RKO (cell line): Measurements from ENCODE around the gene MRPL23.

Experiments
- DNase-seq: peaks from one replicate; pipeline ENCODE4 v3.0.0-alpha.2; 2016; ENCODE audit warnings: low spot score

Gene MRPL23

DNA sequence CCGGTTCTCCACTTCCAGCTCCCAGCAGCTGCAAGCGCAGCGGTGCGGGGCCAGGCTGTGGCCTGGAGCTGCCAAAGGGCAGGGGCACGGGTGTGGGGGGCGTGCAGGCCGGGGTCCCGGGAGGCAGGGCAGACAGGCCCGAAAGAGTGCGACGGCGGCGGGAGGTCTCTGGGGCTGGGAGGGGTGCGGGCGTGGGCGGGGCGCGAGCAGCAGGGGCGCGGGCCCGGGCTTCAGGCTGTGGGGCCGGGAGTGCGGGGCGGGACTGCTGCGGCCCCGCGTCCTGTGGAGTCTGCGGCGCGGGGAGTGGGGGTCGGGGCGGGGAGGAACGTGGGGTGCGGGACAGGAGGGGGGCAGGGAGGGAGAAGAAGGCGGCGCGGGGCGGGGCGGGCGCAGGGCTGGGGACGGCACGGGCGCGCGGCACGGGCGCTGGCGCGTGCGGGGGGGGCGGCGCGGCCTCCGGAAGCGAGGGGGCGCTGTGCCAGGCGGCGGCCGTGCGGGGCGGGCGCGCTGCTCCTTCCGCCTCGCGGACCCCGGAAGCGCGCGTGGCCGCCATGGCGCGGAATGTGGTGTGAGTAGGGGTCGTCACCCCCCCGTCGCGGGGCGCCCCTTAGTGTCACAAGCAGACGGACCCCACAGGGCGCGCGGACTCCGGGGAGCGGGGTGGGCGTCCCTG, at the start of gene MRPL23:
Gene MRPL23 (plus strand): TSS at position 521 of the 673 bp plus-strand sequence. CDS start 31 bp downstream, at position 552.
- DNase-seq: no peak

DNA sequence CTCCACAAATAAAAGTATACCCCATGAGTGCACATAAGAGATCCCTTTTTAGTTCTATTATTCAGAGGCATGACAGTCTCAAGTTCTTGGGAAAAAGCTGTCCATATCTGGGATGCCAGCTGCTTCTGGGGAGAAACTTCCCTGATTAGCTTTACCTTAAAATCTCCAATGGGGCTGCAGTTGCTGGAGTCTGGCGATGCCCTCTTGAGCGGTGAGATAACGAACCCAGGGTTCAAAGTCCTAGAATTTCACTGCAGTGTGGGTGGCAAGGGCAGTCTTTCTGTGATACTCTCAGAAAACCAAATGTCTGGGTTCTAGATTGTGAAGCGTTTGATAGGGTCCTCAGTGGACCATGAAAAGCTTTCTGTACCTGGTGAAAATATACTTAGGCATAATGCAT, 48.0 kb upstream of the MRPL23 start:
- no peak for DNase-seq

DNA sequence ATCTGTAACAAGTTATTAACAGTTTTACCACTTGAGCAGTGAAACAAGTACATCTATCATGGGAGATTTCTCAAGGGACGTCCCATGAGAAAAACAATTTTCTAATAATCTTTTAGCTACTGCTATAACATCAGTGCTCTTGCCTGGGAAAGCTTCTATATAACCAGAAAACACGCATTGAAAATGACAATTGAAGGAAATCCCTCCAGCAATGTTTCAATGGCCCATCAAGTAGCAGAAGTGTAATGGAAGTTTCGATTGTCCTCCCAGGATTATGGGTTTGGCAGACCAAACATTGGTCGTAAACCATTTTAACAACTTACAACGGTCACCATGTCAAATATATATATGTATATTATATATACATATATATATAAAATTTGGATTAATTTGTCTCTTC, 47.4 kb upstream of the MRPL23 start:
- no peak for DNase-seq

DNA sequence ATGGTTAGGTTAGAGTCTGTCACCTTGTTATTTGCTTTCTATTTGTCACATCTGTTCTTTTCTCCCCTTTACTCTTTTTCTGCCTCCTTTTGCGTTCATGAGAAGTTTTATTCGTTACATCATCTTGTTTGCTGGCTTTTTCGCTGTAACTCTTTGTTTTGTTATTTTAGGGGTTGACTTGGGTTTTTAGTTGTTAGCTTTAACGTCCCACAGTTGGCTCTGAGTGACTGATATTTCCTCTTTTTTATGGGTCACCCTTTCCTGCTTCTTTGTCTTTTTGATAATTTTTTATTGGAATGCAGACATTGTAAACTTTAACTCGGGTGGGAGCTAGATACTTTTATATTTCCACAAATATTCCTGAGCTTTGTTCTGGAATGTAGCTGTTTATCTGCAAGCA, 41.0 kb upstream of the MRPL23 start:
- DNase-seq: no peak

DNA sequence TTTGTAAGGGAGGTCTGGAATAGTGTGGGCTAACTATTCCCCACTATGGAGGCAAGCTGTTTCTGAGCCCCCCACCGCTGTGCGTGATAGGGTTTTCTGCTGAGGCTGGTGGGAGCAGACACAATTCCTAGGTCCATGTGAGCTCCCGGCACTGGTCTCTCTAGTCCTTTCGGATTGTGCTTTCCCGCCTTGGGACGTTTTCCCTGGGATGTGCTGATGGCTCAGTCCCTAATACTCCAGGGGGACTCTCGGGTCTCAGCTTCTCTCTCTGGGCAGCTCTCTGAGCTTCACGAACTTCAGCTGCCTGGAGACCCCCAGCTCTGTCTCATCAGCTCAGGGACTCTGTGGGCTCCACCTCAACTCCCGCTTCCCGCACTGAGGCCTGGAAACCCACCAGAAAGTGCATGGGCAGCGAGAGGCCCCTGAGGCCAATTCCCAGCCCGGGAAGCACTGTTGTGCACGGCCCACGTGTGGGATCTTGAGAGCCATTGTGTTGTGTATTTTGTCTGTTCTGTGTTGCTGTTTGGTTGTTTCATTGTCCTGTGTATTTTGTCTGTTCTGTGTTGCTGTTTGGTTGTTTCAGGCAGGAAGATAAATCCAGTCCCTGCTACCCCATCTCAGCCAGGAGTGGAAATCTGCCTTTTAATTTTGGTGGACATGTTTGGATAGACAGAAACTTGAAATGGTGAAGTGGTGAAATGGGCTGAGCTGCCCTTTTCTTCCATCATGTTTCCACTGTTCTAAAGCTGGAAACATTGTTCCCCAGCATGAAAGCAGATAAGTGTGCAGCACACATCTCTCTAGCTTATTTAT, 40.3 kb upstream of the MRPL23 start:
- DNase-seq: no peak

DNA sequence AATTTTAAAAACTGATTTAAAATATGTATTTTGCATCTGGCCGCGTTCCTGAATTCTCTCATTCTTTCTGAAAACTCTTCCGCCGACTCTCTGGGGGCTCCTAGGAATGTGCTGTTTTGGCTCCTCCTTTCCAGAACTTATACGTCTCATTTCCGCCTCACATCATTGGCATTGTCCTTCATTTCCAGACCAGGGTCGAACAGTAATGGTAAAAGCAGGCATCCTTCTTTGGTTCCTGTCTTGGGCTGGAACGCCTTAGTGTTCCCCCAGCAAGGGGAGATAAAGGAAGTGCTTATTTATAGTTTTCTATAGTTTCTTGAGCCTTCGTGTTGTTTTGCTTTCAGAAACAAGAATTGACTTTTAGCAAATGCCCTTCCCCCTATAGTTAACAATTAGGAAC, 38.5 kb upstream of the MRPL23 start:
- DNase-seq: no peak

DNA sequence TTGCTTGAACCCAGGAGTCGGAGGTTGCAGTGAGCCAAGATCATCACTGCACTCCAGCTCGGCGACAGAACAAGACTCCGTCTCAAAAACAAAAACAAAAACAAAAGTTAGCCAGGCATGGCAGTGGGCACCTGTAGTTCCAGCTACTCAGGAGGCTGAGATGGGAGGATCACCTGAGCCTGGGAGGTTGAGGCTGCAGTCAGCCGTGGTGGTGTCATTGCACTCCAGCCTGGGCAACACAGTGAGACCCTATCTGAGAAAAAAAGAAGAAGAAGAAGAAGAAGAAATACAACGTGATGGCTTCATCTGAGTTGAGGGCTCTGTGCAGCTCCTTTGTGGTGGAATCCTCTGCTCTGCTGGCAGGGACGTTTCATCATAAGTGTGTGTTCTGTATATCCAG, 37.6 kb upstream of the MRPL23 start:
- DNase-seq: no peak

DNA sequence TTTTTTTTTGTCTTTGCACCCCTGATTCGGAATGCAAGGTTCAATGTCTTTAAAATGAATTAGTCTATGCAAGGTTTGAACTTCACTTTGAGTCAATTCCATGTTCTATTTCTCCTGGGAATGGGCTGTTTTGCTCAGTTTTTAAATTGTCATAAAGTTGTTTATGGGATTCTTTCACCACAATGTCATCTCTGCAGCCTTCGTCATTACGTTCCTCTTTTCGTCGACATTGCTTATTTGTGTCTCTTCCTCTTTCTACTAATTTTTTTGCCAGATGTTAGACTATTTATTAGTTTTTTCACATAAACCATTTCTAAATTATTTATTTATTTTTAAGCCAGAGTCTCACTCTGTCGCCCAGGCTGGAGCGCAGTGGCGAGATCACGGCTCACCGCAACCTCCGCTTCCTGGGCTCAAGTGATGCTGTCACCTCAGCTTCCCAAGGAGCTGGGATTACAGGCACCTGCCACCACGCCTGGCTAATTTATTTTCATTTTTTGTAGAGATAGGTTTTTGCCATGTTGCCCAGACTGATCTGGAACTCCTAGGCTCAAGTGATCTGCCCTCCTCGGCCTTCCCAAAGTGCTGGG, 34.7 kb upstream of the MRPL23 start:
- DNase-seq: no peak

DNA sequence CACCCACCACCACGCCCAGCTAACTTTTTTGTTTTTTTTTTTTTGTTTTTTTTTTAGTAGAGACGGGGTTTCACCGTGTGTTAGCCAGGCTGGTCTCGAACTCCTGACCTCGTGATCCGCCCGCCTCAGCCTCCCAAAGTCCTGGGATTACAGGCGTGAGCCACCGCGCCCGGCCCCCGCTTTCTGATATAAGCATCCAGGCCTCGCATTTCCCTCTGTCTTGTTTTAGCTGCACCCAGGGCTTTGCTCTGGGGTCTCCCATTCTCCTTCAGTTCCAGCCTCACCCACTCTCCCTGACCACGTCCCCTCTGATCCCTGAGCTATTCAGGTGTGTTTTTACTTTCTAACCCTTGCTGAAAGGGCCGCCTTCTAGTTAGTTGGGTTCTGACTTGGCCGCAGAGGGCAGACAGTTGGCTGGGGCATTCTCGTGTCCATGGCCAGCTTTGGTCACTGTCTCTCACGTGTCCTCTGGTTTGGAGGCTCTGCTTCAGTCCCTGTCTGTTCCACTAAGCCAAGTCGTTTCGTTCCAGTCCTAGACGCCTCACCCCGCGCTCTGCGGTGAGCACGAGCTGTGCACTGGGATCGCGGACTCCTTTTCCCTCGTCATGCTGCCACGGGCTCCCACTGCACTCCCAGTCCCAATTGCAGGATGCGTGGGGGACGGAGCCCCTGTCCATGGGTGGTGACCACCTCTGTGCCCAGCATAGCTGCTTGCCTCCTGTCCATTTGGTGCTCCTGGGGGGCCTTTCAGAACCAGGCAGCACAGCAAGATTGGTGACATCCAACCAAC, 33.7 kb upstream of the MRPL23 start:
- DNase-seq: no peak

DNA sequence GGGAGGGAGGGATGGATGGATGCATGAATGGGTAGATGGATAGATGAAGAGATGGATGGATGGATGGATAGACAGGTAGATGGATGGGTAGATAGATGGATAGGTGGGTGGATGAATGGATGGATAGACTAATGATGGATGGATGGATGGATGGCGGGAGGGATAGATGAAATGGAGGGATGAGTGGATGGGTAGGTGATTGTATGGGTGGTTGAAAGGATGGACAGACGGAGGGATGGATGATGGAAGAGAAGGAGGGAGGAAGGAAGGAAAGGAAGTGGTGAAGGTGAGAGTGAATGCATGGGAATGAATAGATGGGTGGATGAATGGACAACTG, 31.4 kb upstream of the MRPL23 start:
- no peak for DNase-seq

DNA sequence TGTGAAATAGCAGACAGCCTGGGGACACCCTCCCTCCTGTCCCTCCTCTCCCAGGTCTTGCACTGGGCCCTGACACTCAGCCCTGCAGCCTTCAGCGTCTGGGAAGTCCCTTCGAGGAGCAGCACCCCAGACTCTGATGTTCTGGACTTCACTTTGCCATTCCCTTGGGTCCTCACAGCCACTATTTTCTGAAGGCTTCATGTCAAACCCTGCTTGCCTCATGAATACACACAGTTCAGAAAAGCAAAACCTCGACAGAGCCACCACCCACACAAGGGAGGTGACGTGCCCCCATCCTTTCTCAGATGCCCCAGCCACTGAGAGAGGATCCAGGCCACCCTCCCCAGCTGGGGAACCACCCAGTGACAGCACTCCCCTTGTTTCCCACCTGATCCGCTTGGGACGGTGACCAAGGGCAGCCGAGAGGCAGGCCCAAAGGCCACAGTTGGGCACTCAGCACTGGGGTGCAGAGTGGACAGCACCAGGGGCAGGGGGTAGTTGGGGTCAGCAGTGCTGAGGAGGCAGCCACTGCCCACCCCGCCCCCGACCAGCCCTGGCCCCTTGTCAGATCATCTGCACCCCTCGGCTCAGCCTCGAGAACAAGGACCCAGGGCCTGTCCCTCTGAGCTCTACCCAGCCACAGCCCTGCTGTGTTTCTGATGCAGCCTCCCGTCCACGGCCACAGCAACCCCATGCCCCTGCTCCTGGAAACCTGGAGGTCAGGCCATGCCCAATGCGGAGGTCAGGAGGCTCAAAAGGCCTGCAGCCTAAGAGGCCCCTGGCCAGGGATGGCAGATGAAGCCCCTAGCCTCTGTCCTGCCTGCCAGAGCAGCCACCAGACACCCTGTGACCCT, 30.8 kb upstream of the MRPL23 start:
- DNase-seq: no peak

DNA sequence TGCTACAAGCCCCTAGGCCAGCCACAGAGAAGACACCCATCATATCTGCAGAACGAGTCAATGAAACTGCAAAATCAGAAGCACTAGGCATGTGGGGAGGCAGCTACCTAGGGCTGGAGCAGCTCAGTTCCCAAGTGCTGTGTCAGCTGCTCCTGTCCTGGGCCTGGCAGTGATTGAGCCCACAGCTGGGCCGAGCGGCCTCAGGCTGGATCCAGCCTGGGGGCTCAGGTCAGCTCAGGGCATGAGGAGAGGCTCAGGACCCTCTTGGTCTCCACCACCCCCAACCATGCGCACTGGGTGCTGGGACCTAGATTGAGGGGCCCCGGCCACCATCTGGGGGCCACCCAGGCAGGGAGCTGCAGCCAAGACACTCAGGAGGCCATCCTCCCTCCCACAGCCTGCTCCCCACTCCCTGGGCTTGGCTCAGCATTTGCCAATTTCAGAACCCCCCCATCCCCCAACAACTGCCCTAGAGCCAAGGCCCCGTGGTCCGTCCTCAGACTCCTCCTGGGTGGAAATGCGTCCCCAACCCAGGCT, 30.1 kb upstream of the MRPL23 start:
- no peak for DNase-seq

DNA sequence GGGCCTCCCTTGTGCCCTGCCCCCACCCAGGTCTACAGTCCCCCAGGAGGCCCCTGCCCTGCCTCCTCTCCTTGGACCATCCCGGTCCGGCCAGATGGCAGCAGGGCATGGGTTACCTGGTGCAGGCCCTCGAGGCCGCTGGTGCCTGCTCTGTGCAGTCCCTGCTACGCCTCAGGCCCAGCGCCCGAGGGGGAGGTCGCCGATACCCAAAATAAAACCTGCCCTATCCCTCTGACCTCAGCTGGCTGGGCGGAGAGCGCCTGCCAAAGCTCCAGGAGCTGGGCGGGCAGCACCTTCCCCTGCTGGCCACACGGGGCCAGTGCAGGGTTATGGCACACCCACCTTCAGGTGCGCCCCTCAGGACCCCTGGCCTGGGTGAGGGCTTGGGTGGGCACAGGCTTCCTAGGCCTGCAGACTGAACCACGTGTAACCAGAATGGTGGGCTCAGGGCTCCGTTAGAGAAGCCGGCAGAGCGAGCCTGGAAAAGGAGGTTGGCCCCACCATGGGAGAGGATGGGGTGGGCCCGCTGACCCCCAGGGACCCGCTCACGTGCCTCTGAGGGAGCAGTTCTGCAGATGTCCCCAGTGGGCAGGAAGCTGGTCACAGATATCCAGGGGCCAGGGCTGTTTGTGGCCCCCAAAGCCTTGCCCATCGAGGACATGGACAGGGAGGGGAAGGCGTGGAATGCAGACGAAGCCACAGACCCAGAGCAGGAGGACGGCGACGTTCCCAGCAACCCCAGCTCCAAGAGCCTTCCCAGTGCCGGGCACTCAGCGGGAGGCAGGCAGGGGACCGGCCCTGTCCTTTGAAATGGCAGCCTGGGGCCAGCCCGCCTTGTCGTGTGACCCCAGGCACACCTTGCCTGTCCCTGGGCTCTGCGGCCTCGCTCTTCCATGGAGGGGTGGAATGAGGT, 29.4 kb upstream of the MRPL23 start:
- no peak for DNase-seq

DNA sequence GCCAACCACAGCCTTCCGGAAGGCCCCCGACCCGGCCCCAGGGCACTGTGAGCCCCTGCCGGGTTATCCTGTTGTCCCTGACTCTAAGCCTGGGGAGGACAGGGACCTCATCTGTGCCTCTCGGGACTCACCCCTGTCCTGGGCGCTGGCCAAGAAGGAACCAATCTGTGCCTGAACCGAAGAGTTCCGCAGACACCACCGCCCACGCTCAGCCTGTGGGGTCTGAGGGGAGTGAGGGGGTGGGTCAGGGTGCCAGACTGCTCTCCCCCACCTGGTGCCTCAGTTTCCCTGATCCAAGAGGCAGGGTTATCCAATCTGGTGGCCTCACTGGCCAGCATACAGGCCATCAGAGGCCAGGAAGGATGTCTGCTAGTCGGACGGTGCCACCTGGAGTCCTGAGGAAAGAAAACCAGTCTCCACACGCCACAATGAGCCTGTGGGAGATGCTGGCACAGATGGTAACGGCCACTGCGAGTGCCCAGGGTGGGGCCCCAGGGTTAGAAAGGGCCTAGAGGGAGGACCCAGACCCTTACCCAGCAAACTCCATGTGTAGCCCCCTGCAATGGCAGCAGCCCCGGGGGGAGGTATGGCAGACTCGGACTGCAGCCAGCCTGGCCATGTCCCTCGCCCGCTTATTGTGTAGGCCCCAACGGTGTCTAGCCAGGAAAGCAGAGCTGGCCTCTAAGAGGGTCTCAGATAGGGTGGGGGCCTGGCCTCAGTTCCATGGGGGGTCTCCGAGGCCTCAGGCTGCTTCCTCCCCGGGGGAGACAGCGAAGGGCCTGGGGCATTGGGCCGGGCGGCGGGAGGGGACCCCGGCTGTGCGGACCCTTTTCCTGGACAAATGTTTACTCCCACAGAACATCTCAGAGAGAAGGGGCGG, 28.5 kb upstream of the MRPL23 start:
- DNase-seq: no peak

DNA sequence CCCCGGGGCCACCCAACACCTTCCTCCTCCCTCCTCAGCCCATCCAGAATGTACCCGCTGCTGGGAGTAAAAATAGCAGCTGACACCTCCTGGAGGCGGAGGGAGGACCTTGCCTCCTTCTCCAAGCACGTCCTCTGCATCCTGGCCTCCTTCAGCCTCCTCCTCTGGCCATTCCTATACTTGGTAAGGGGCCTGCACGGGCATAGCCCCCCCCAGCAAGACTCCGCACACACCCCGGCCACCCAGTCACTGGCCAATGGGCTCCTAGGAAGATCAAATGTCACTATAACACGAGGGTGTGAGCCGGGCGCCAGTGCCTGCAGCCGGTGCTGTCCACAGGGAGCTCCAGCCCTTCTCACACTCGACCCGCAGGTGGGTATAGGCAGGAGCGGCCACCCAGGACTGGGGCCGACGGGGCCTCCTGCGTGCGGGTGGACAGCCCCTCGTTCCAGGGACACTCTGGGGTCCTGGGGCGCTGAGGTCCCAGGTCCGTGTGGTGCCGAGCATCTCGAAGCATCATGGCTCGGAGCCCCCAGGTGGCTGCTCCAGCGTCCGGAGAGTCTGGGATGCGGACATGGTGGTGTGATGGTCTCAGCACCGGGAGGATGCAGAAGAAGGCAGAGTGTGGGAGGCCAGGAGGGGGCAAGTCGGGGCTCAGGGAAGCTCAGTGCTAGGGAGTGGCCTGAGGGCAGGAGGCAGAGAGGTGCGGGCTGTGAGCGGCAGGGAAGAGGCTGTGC, 27.6 kb upstream of the MRPL23 start, which contains the start of gene TNNT3:
Gene TNNT3 (plus strand): TSS at position 313 of the 737 bp plus-strand sequence. CDS start 3,172 bp downstream, outside the sequence.
- DNase-seq: no peak

DNA sequence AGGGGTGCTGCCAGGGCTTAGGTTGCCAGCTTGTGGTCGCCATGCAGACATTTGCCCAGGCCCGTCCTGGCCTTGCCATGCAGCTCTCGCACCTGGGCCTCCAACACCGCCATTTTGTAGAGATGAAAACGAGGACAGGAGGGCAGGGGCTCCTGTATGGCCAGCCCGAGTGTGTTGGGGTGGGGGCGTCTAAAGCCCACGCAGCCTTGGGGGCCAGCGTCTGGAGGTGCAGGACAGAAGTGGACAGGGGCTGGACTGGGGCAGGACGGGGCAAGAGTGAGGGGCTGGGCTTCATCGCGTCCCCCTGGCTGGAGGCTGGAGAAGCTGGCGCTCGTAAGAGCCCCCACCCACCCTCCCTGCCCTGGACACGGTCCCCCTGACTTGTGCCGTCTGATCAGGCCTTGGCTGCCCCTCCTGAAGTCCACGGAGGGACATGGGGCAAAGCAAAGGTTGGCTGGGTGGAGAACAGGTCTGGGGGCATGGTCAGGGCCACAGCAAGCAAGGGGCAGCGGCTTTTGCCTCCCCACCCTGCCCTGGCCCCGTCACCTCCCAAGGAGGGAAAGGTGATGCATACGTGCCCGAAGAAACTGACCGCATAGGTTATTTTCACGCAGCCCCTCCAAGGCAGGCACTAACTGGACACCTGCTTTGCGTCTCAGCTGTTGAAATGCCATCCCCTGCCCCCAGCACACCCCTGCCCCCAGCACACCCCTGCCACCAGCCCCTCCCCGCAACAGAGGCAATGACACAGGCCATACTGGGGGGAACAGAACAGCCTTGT, 26.8 kb upstream of the MRPL23 start:
- no peak for DNase-seq

DNA sequence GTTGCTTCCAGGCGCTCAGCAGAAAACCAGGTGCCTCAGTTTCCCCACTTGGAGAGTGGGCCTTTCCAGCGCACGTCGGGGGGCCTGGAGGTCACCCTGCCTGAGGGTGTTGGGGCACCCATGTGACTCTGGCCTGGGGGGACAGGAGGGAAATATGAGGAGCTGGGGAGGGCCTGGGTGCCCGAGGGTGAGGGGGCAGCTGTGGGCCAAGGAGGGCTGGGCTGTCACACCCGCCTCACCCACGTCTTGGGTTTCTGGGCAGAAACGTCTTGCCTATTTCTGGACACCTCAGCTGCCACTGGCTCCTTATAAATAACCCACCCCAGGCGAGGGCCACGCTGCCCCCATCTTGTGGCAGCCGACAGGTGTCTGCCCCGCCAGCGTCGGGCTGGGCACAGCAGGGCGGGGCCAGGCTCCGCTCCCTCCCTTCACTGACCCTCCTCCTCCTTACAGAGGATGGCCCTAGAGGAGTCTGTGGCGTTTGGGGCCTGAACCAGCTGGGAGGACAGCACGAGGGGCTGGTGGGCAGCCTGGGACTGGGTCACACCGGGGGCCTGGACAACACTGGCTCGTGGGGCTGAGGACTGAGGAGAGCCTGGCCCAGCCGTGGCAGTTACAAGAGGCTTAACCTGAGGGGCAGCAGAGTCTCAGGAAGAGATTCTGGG, 26.1 kb upstream of the MRPL23 start:
- DNase-seq: no peak
